HG02943 (cell line): ENCODE measurements around the gene ADRA2B.

ENCODE experiments used
- ATAC-seq: cut with Tn5 transposase; IDR thresholded peaks from one replicate; pipeline ENCODE4 v1.9.1; 2021; ENCODE audit warnings: mild to moderate bottlenecking, low read depth, moderate library complexity; ENCODE audit not compliant: unreplicated experiment

ADRA2B gene

GRCh38 chr2:96107708-96108065, 8.7 kb downstream of the ADRA2B start:
- no peak for ATAC-seq

DNA sequence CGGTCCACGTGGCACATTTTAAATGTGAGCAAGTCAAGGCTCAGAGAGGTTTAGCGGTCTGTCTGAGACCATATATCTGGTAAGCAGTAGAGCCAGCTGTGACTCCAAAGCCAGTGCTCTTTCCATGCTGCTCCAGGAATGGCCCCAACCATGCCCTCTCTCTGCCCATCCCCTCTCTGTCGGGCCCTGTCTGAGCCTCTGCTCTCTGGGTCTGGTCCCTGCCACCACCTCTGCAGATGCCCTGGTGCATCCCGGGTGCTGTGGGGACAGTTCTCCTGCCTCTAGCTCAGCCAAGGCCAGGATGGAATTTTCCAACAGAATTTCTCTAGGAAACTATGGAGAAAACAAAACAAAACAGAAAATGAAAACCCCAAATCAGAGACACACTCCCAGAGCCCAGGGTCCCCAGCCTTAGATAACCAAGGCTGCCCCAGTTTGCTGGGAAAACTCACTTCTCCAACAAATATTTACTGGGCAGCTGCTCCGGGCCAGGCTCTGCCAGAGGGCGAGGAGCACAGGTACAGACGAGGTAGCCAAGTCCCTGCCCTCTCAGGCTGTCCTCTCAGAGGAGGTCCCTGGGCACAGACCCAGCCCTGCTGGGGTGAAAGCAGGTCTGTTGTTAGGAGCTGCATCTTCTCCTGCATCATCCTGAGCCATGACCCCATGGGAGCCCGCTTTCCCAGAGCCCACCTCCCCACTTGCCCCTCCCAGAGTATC, 9.2 kb downstream of the ADRA2B start:
- ATAC-seq, result no peak

GRCh38 chr2:96105994-96106715, 10.2 kb downstream of the ADRA2B start:
- no peak for ATAC-seq

DNA sequence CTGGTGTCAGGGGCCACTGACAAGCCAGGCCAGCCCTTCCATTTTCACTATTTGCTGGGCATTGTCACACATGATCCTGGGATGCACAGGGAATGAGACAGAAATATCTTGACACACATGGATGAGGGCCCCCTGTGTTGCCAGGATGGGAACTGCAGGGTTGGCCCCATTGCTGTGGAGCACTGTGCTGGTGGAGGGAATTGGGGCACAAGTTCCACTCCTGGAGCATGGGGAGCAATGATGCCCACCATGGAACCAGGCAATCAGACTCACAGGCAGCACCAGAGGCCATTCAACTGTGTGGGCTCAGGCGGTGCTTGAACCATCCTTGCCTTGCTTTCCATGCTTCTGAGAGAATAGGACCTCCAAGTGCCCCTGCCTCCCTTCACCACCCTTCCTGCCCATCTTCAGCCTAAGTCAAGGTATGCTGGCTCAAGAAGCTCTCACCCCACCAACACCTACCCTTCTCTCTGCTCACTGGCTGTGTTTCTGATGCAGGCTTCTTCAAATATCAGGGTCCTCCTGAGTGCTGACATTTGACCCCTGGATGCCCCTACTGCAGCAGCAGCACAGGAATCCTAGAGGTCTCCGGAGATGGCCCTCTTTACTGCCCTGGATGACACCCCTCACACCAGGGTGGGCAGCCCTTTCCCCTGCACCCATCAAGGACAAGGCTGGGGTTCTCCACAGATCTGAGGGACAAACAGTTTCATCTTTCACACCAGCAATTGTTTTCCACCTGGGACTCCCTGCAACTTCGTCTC, 11.0 kb downstream of the ADRA2B start:
- no peak for ATAC-seq

DNA sequence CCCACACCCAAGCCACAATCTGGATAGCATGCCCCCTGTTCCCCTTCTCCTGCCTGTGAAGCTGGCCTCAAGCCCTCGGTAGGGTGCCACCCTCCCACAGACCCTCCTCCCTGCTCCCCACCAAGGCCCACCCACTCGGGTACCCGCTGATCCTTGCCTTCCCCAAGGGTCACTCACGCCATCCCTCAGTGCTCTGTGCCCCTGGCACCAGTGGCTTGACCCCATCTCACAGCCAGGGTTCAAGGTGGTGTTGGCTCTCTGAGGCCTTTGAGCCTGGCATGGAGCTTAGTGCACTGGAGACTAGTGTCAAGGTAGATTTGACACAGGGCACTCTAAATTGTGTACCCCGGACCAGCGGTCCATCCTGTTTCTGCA, 11.9 kb downstream of the ADRA2B start:
- no peak for ATAC-seq

GRCh38 chr2:96103761-96104486, 12.4 kb downstream of the ADRA2B start:
- no peak for ATAC-seq

DNA sequence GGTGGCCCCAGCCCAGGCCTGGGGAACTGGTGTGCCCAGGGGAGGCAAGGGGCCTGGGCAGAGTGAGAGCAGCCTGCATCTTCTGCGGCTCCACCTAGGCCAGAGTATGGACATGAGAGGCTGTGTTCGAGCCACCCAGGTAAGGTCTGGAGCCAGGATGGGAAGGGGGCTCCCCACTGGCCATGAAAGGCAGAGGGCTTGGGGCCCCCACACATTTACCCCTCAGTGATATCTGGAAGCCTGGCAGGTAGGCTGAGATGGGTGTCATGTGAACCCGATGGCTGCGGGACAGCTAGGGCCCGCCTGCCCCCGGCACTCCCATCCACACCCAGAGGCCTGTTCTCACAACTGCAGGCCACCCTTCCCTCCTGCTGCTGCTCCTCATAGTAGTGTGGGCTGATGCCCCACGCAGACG, 13.2 kb downstream of the ADRA2B start:
- no peak for ATAC-seq

DNA sequence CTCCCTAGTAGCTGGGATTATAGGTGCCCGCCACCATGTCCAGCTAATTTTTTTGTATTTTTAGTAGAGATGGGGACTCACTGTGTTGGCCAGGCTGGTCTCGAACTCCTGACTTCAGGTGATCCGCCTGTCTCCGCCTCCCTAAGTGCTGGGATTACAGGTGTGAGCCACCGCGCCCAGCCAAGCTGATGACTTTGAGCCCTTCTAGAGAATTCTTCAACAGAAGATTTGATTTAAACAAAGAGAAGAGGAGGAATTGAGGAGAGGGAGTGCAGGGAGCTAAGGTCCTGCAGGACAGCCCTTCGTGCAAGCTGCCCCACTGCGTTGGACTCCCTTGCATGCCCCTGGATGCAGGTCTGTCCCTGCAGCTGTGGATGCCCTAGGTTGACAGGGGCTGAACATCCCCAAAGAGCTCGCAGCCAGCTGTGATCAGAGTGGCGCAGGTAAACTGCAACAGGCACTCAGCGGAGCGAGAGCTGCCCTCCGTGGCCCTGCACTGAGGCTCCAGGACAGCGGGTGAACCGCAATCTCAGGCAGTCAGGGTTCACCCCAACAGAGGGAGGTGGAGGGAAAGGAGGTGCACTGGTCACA, 13.7 kb downstream of the ADRA2B start:
- ATAC-seq, result no peak

DNA sequence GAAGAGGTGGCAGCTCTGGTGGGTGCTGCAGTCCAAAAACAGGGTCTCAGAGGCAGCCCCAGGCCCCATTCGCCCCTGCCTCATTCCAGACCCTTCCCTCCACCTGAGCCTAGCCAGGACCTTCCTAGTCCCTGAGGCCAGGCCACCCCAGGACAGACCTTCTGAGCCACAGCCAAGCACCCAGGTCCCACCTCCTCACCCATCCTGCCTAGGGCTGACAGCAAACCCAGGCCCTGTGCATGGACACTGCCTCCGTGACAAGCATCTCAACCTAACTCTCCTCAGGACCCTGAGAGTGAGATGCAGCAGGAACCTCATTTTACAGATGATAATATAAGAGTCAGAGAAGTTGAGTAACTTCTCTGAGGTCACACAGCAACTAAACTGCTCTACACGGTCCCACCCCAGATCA, 15.5 kb downstream of the ADRA2B start:
- no peak for ATAC-seq

- no peak for ATAC-seq
These were observed 16.2 kb downstream of the ADRA2B start for GRCh38 chr2:96099861-96100798.

DNA sequence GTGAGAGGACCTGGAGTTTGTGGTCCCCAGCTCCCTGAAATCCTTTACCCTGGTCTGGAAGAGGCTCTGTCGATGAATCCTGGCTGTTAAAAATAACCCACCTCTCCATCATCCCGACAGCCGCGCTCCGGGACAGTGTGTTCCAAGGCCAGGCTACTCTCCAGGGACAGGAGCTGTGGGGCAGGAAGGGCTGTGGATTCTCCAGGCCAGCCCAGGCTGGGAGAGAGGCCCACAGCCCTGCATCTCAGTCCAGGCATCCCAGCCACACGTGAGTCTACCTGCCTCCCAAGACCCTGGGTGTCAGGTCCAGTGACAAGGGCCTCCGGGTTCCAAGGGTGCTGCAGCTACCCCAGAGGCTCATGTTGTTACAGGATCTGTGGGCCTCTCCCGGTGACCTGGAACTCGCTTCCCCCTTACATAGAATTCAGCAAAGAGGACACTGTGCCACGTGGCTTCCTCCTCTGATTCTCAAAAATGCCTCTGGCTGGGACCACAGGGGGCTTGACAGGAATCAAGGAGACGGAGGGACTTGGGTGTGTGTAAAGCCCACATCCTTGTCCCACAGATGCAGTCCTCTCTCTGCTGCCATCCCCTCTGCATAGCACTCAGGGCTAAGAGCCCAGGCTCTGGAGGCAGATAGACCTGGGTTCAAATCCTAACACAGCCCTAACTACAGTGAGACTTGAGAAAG, 17.3 kb downstream of the ADRA2B start:
- ATAC-seq, result no peak

DNA sequence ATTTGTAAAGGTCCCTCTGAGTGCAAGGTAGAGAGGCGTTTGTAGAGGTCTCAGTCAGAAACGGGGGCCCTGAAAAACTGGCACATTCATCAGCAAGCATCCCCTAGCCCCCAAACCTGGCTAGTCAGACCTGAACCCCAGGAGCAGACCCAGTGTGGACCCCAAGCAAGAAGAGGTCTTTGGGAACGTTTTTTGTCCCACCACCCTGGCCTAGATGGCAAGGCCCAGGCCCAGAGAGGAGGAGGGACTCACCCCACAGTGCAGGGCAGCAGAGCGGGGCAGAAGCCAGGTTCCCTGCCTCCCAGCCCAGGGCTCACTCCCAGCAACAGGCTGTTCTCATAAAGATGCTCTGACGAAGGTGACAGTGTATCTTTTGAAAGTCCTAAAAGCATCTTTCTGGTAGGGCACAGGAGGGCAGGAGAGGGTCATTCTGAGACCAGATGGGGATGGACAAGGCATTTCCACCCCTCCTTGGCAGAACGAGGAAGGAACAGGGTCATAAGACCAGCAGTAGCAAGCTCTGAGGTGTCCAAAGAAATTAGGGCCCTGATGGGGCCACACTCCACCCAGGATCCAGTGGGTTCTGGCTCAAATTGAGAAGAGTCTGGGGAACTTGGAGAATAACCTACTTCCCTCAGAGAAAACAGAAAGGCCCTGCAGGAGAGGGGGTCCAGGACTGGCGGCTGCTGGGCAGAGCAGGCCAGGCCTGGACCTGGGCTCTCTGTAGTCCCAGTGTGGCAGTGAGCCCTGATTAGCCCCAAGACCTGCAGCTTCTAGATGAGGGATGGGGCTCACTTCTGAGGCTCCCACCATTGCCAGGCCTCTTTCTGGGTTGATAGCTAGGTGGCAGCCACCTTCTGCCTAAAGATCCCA, 18.2 kb downstream of the ADRA2B start:
- ATAC-seq, result no peak

GRCh38 chr2:96097441-96097840, 18.9 kb downstream of the ADRA2B start:
- ATAC-seq, result no peak

- ATAC-seq, result no peak
These were observed 21.2 kb downstream of the ADRA2B start for GRCh38 chr2:96095116-96095636.

- ATAC-seq, result no peak
These were observed 22.8 kb downstream of the ADRA2B start for GRCh38 chr2:96093528-96093927.

DNA sequence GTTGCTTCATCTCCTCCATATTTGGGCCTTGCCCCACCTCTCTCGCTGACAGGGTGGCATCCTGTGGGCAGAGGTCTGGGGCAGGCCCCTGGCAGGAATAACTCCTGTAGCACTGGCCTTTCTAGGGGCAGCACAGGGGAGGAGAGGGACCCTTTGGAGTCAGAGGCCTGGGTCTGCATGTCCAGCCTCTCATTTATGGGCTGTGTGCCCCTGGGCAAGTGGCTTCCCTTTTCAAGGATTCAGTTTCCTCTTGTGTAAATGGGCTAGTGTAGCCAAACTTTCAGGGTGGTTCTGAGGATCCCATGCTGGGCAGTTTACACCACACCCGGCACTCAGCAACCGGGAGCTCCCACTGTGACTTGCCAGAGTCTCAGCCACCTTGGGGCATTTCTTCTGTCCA, 23.4 kb downstream of the ADRA2B start:
- ATAC-seq, result no peak

- no peak for ATAC-seq
These were observed 23.8 kb downstream of the ADRA2B start for GRCh38 chr2:96092573-96092877.
